NCI-H69 (cell line): Measurements from ENCODE around the gene PIMREG.

ENCODE experiments used
- DNase-seq: peaks from one replicate; lab custom pipeline; 2025; lab: John Stamatoyannopoulos, UW

Gene PIMREG

GRCh38 chr17:6461792-6462524, 17.7 kb downstream of the PIMREG start:
- DNase-seq = no peak

GRCh38 chr17:6462692-6463091, 18.4 kb downstream of the PIMREG start:
- DNase-seq = no peak

- DNase-seq = no peak
Observed at GRCh38 chr17:6463616-6464445, 19.6 kb downstream of the PIMREG start.

- DNase-seq = no peak
Observed at GRCh38 chr17:6464446-6465041, 20.3 kb downstream of the PIMREG start.

GRCh38 chr17:6465206-6466003, 21.1 kb downstream of the PIMREG start:
- DNase-seq = no peak

GRCh38 chr17:6467567-6467966, 23.3 kb downstream of the PIMREG start:
- no peak for DNase-seq

GRCh38 chr17:6468051-6468790, 24.0 kb downstream of the PIMREG start:
- DNase-seq = no peak

- no peak for DNase-seq
Observed at GRCh38 chr17:6470146-6470718, 26.0 kb downstream of the PIMREG start.

- DNase-seq = no peak
Observed at GRCh38 chr17:6470751-6471521, 26.7 kb downstream of the PIMREG start.

GRCh38 chr17:6471531-6472465, 27.5 kb downstream of the PIMREG start:
- peak; percentile 11 for DNase-seq

- DNase-seq = no peak
Observed at GRCh38 chr17:6472517-6472916, 28.3 kb downstream of the PIMREG start.

- peak; percentile 48 for DNase-seq
Observed at GRCh38 chr17:6473128-6473767, 29.0 kb downstream of the PIMREG start.

GRCh38 chr17:6474376-6474775, 30.1 kb downstream of the PIMREG start:
- DNase-seq = no peak

- DNase-seq = peak; percentile 75
Observed at GRCh38 chr17:6474906-6475305, 30.7 kb downstream of the PIMREG start.

- peak; percentile 86 for DNase-seq
Observed at GRCh38 chr17:6475411-6475810, 31.2 kb downstream of the PIMREG start.

- DNase-seq = peak; percentile 31
Observed at GRCh38 chr17:6476076-6476809, 32.0 kb downstream of the PIMREG start.

- DNase-seq = peak; percentile 20
Observed at GRCh38 chr17:6476810-6477179, 32.5 kb downstream of the PIMREG start.

GRCh38 chr17:6477831-6478383, 33.7 kb downstream of the PIMREG start:
- DNase-seq = no peak
